ENCODE results near the gene TRIM69. TPM values are rescaled to one million over a fixed set of nuclear protein-coding genes. Genes with fewer than 3 reads are reported as not detected.

The TRIM69 gene
- total and polyA plus RNA-seq, 2 of the 8 experiments (the other 6 are each of a cell fraction or from before 2014, with no cell fraction given): 4.3 to 6.2 TPM

GRCh38 chr15:44753345-44753744 lies 17.0 kb downstream of the TRIM69 start:
- H4K8ac ChIP-seq (ENCODE audit: extremely low read depth, insufficient read depth, low read length): no peak overlapping the region
- H3K9me3 ChIP-seq (ENCODE audit: insufficient read depth in 2 of 2, low read depth in 1 of 2, low read length in 1 of 2): peaks cover 7% of the 10 kb centered on the region in 2 experiments; a peak in 2 of 4 replicates
- DNase-seq (ENCODE audit: low read depth in 1 of 2, low spot score in 2 of 2) (no peak), FAIRE-seq (no peak)
- no peak overlapping the region for H2BK20ac ChIP-seq (ENCODE audit: low read length)
- H3K4me1 ChIP-seq (replicated peaks in 1 of 4; ENCODE audit: control insufficient read depth in 3 of 4, insufficient read depth in 4 of 4, low read length in 3 of 4): no peaks in the 10 kb centered on the region
- H3K79me1 ChIP-seq (ENCODE audit: low read depth, low read length): no peaks in the 10 kb centered on the region
- TF ChIP-seq FOSL1 (IDR thresholded peaks at IDR 0.05; ENCODE audit: insufficient read depth, low read depth, low read length): no peak
- TF ChIP-seq EGR1 (IDR thresholded peaks at IDR 0.05; ENCODE audit: borderline replicate concordance, low read depth, low read length): no peak
- TF ChIP-seq CREB1 (IDR thresholded peaks at IDR 0.05): no peak
- no peak for TF ChIP-seq KDM5A (IDR thresholded peaks at IDR 0.05; ENCODE audit: low read length)
- no peak for TF ChIP-seq JUN (IDR thresholded peaks at IDR 0.05; ENCODE audit: low read depth, low read length)
- no peak for TF ChIP-seq CHD1 (IDR thresholded peaks at IDR 0.05; ENCODE audit: low read depth, low read length)
- no peak overlapping the region for H2AFZ ChIP-seq (ENCODE audit: low read length)
- H3K14ac ChIP-seq (ENCODE audit: insufficient read length): no peak overlapping the region
- no peaks in the 10 kb centered on the region for H3K27me3 ChIP-seq (replicated peaks in 1 of 4; ENCODE audit: control insufficient read depth in 3 of 4, extremely low read depth in 1 of 4, insufficient read depth in 3 of 4, low read length in 3 of 4)
- no peak overlapping the region for H4K5ac ChIP-seq (ENCODE audit: insufficient read length, low read depth, low read length)
- H3K23me2 ChIP-seq (ENCODE audit: low read depth, low read length): no peaks in the 10 kb centered on the region
- no peak overlapping the region for H3K4ac ChIP-seq (replicated peaks; ENCODE audit: insufficient read length, low read depth, low read length)
- H3K23ac ChIP-seq (ENCODE audit: insufficient read length): no peak overlapping the region
- H2BK5ac ChIP-seq (ENCODE audit: low read depth, low read length): no peak overlapping the region
- CTCF ChIA-PET (ENCODE audit: partially characterized antibody): interaction anchor here (0.5 to 1.2 kb wide), 3 partner anchors 11 to 42 kb away, joined by 3 read pairs; partner anchors contain the start of gene PATL2
- no peak overlapping the region for H2BK12ac ChIP-seq (ENCODE audit: low read depth, low read length)
- no peak overlapping the region for H4K91ac ChIP-seq (replicated peaks; ENCODE audit: insufficient read length, low read length)
- H3K79me2 ChIP-seq (ENCODE audit: control insufficient read depth in 1 of 2, insufficient read depth in 2 of 2, low read length in 2 of 2): no peaks in the 10 kb centered on the region
- H3K18ac ChIP-seq (ENCODE audit: extremely low read depth, low read length): no peak overlapping the region
- H2AK5ac ChIP-seq (ENCODE audit: low read depth, low read length): no peak overlapping the region
- H3K4me3 ChIP-seq (ENCODE audit: extremely low read depth in 1 of 4, insufficient read depth in 2 of 4, low read depth in 3 of 4, low read length in 4 of 4): no peak overlapping the region
- H3K56ac ChIP-seq (replicated peaks; ENCODE audit: insufficient read length, low read depth, low read length): no peak overlapping the region
- POLR2A ChIA-PET (ENCODE audit: partially characterized antibody): no interaction called here
- no peaks in the 10 kb centered on the region for H4K20me1 ChIP-seq (replicated peaks in 1 of 2; ENCODE audit: control insufficient read depth in 1 of 2, insufficient read depth in 2 of 2, low read length in 2 of 2)
- no peak overlapping the region for H3K9ac ChIP-seq (replicated peaks in 1 of 4; ENCODE audit: extremely low read depth in 1 of 4, low read depth in 3 of 4, low read length in 3 of 4)
- no peak overlapping the region for H3K27ac ChIP-seq (ENCODE audit: low read depth, low read length)
- H2BK120ac ChIP-seq (replicated peaks; ENCODE audit: low read depth, low read length): no peak overlapping the region
- no peak overlapping the region for H3K4me2 ChIP-seq (ENCODE audit: insufficient read depth in 1 of 2, low read depth in 2 of 2, low read length in 2 of 2)
- WGBS, 2 experiments (ENCODE audit: extremely low coverage in 1 of 2, insufficient coverage in 1 of 2, insufficient read length in 1 of 2, insufficient replicate concordance in 2 of 2, low coverage in 1 of 2, low lambda C conversion rate in 2 of 2, missing lambda C conversion rate in 1 of 2): 92% methylated on average over 1 of the region's 1 CpG; no CpG with 5 or more reads in 1 of the 2 experiments
- H3K36me3 ChIP-seq (ENCODE audit: control insufficient read depth in 2 of 4, insufficient read depth in 4 of 4, low read length in 3 of 4): no peaks in the 10 kb centered on the region
- no peak overlapping the region for H2BK15ac ChIP-seq (ENCODE audit: low read length)

Measured in H1 (cell line).